IgD-negative memory B cell (primary cell): ENCODE data around the gene CD3D. TPM values are rescaled to one million over a fixed set of nuclear protein-coding genes. Genes with fewer than 3 reads are reported as not detected.

Source experiments
- H3K27ac Mint-ChIP-seq, 3 donors: one replicate each; pipeline ENCODE4 v1.8.0; 2020 to 2022; ENCODE audit warnings: mild to moderate bottlenecking in 3 of 3, mixed read lengths in 3 of 3, moderate library complexity in 1 of 3
- H3K27me3 Mint-ChIP-seq: one replicate; pipeline ENCODE4 v1.8.0; 2021; ENCODE audit warnings: mixed read lengths
- H3K36me3 Mint-ChIP-seq: one replicate; pipeline ENCODE4 v1.8.0; 2020; ENCODE audit warnings: mild to moderate bottlenecking, mixed read lengths
- H3K4me1 Mint-ChIP-seq, 3 donors: one replicate each; pipeline ENCODE4 v1.8.0; 2020 to 2022; ENCODE audit warnings: mixed read lengths in 3 of 3, mild to moderate bottlenecking in 1 of 3
- H3K4me3 Mint-ChIP-seq, 4 donors: one replicate each; pipeline ENCODE4 v1.8.0; 2020 to 2022; ENCODE audit warnings: mild to moderate bottlenecking in 4 of 4, mixed read lengths in 4 of 4, moderate library complexity in 3 of 4
- H3K9me3 Mint-ChIP-seq, 3 donors: one replicate each; pipeline ENCODE4 v1.8.0; 2020 to 2021; ENCODE audit warnings: mixed read lengths in 3 of 3, mild to moderate bottlenecking in 1 of 3
- polyA plus RNA-seq: library from polyadenylated mRNA; unstranded; fragments of 300-500 nt; fragmentation: Illumina TruSeq; gene quantifications from one replicate; pipeline ENCODE4 v1.2.3, GENCODE V29; 2021

Gene CD3D
- polyA plus RNA-seq, 1 donor from 2014 or later, result 31.6 TPM

DNA sequence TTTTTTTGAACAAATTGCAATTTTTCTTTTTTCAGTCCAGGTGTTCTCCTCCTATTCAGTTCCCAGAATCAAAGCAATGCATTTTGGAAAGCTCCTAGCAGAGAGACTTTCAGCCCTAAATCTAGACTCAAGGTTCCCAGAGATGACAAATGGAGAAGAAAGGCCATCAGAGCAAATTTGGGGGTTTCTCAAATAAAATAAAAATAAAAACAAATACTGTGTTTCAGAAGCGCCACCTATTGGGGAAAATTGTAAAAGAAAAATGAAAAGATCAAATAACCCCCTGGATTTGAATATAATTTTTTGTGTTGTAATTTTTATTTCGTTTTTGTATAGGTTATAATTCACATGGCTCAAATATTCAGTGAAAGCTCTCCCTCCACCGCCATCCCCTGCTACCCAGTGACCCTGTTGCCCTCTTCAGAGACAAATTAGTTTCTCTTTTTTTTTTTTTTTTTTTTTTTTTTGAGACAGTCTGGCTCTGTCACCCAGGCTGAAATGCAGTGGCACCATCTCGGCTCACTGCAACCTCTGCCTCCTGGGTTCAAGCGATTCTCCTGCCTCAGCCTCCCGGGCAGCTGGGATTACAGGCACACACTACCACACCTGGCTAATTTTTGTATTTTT is 10.7 kb upstream of the CD3D start:
- Mint-ChIP-seq H3K9me3 (no peaks in the 10 kb centered on the region), H3K27me3 (peaks cover 4% of the 10 kb centered on the region), H3K4me3 (no peak overlapping the region), H3K36me3 (peaks cover 2% of the 10 kb centered on the region), H3K27ac (peak overlapping the region in 2 of 3 donors; percentile 14 to 73), H3K4me1 (peaks cover 0 to 6% (median 2%) of the 10 kb centered on the region in 3 donors)

DNA sequence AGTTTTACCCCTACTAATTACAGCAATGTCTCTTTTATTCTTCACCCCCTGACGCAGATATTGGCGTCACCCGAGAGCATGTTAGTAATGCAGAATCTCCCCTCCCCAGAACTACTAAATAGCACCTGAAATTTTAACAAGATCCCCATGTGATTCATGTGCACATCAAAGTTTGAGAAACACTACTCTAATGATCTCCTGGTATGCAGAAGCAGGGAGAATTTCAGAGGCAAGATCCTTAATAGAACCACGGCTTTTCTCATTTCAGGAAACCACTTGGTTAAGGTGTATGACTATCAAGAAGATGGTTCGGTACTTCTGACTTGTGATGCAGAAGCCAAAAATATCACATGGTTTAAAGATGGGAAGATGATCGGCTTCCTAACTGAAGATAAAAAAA is 7.0 kb upstream of the CD3D start:
- Mint-ChIP-seq H3K27me3 (peaks cover 9% of the 10 kb centered on the region), H3K4me3 (no peak overlapping the region), H3K36me3 (peaks cover 2% of the 10 kb centered on the region), H3K4me1 (peaks cover 0 to 8% (median 4%) of the 10 kb centered on the region in 3 donors), H3K9me3 (no peaks in the 10 kb centered on the region), H3K27ac (no peak overlapping the region)

DNA sequence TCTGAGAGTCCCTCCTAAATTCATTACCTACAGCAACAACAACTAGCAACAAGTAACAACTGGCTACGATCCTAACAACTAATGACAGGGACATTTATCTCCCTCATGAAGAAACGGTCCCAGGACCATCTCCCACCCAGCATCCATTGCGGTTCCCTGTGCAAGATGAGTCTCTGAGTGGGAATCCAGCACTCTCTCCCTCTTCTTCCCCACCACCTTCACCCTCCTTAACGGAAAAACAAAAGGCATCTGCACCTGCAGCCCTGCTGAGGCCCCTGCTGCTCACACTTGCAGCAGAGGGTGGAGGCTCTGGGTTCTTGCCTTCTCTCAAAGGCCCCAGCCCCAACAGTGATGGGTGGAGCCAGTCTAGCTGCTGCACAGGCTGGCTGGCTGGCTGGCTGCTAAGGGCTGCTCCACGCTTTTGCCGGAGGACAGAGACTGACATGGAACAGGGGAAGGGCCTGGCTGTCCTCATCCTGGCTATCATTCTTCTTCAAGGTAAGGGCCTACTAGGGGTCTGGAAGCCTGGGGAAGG is 1.5 kb upstream of the CD3D start, which contains the start of gene CD3G:
CD3G (plus strand) TSS at position 364 of the 535 bp plus-strand sequence; CDS start at position 444, 80 bp downstream.
- Mint-ChIP-seq H3K27me3 (peaks cover 5% of the 10 kb centered on the region), H3K4me3 (peak within 1 kb of the TSS in 3 of 4 donors; percentile 59 to 70 (median 68)), H3K36me3 (peaks cover 2% of the 10 kb centered on the region), H3K9me3 (no peaks in the 10 kb centered on the region), H3K4me1 (peaks cover 0 to 7% (median 1%) of the 10 kb centered on the region in 3 donors), H3K27ac (peak within 1 kb of the TSS in 2 of 3 donors; percentile 1 to 15)

DNA sequence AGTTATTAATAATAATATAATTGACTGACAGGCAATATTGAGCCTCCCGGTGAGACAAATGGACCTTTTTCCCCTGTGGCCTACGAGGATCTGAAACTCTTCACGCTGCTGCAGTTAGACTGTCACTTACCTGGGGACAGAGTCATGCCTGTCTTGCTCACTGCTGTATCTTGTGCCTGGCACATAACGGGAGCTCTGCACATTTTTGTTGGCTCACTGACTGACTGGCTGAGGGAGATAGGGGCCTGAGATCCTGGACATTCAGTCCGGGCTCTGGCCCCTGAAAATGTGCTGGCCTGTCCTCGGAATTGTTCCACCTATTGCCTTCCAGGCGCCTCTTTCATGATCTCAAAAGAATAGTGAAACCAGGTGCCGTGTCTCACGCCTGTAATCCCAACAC is 743 bp upstream of the CD3D start:
- H3K27ac Mint-ChIP-seq, result no peak overlapping the region
- H3K4me1 Mint-ChIP-seq, result peaks cover 0 to 14% (median 7%) of the 10 kb centered on the region in 3 donors
- H3K4me3 Mint-ChIP-seq, result peak overlapping the region in 1 of 4 donors; percentile 59
- H3K36me3 Mint-ChIP-seq, result no peaks in the 10 kb centered on the region
- H3K27me3 Mint-ChIP-seq, result peaks cover 5% of the 10 kb centered on the region
- H3K9me3 Mint-ChIP-seq, result no peaks in the 10 kb centered on the region

DNA sequence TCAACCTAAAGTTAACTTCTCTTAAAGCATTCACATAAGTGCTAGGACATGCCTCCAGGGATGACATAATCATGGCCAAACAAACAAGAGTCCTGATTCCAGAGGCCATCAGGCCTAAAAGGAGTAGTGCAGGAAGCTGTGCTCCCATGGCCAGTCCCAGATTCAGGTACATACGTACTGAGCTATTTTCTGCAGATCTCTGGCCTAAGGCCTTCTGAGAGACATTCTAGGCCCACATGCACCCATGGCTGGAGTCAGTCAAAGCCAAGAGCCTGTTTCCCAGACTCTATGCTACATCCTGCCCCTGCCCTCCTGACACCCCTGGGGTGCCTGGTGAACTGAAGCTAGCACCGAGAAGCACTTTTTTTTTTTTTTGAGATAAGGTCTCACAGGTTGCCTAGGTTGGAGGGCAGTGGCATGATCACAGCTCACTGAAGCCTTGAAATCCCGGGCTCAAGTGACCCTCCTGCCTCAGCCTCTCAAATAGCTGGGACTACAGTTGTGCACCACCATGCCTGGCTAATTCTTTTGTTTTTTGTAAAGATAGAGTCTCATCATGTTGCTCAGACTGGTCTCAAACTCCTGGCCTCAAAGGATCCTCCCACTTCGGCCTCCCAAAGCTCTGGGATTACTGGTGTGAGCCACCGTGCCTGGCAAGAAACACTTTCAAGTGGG is 553 bp downstream of the CD3D start:
- Mint-ChIP-seq H3K9me3 (no peaks in the 10 kb centered on the region), H3K4me3 (peak overlapping the region in 3 of 4 donors; percentile 29 to 84 (median 71)), H3K4me1 (peaks cover 0 to 14% (median 10%) of the 10 kb centered on the region in 3 donors), H3K27me3 (peaks cover 3% of the 10 kb centered on the region), H3K27ac (peak overlapping the region in 2 of 3 donors; percentile 31 to 48), H3K36me3 (no peaks in the 10 kb centered on the region)

DNA sequence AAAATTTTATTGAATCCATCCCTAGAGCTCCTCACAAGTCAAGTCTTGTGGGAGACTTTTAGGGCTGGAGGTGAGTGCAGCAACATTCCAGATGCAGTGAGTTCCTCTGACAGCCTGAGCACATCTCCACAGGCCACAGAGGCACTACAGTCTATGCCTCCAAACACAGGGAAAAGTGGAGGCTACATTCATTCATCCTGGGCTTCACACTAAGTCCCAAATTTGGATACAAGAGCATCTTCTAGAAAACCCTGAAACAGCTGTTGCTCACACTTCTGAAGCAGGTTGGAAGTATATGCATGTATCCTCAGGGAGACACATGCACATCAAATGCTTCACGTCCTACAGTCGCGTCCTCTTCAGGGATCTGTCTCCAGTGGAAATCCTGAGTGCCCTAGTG is 1.2 kb downstream of the CD3D start:
- Mint-ChIP-seq H3K4me1 (peaks cover 0 to 14% (median 10%) of the 10 kb centered on the region in 3 donors), H3K9me3 (no peaks in the 10 kb centered on the region), H3K27ac (peak overlapping the region in 1 of 3 donors; percentile 48), H3K36me3 (no peaks in the 10 kb centered on the region), H3K4me3 (peak overlapping the region in 2 of 4 donors; percentile 71 to 84), H3K27me3 (peaks cover 3% of the 10 kb centered on the region)

DNA sequence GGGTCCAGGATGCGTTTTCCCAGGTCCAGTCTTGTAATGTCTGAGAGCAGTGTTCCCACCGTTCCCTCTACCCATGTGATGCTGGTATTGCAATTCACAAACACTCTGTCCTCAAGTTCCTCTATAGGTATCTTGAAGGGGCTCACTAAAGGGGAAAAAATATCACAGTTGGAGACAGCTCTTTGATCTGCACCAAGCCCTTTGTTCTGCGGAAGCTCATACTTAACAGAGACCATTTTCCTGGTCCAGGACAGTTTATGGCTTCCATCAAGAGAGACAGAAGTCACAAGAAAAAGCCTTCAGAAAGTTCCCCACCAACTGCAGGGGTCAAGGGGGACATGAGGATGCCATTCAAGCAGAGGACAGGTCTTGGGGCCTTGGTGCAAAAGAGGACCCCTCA is 2.1 kb downstream of the CD3D start:
- peaks cover 0 to 14% (median 10%) of the 10 kb centered on the region in 3 donors for H3K4me1 Mint-ChIP-seq
- no peaks in the 10 kb centered on the region for H3K36me3 Mint-ChIP-seq

DNA sequence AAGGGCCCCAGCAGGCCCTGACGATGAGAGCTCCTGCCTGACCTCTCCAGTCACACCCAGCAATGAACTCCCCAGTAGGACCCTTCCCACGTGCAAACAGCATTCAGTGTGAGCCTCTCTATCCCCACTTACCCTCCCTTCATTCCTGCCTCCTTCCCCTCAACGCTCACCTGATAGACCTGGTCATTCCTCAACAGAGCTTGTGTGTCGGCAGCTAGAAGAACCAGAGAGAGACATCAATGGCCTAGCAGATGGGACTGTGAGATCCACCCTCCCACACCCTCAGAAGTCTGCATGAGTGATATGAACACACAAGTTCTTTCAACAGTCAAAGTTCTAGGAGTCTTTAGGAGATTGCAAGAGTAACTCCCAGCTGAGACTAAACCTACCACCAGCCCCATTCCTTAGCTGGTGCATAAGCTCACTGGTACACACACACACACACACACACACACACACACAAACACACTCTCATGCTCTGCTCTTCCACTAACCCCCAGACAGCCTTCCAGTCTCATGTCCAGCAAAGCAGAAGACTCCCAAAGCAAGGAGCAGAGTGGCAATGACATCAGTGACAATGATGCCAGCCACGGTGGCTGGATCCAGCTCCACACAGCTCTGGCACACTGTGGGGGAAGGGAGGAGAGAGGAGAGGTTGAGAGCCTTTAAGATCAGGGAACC is 3.1 kb downstream of the CD3D start:
- Mint-ChIP-seq H3K4me3 (peak overlapping the region in 2 of 4 donors; percentile 55 to 81), H3K27me3 (no peaks in the 10 kb centered on the region), H3K27ac (peak overlapping the region in 2 of 3 donors; percentile 80 to 95), H3K4me1 (peaks cover 0 to 12% (median 9%) of the 10 kb centered on the region in 3 donors), H3K9me3 (no peaks in the 10 kb centered on the region), H3K36me3 (no peaks in the 10 kb centered on the region)

More for the DNA sequence above, 2.1 kb downstream of the CD3D start:
- H3K27ac Mint-ChIP-seq, result no peak overlapping the region
- peak overlapping the region in 2 of 4 donors; percentile 1 to 55 for H3K4me3 Mint-ChIP-seq
- no peaks in the 10 kb centered on the region for H3K9me3 Mint-ChIP-seq
- peaks cover under 1% of the 10 kb centered on the region for H3K27me3 Mint-ChIP-seq

DNA sequence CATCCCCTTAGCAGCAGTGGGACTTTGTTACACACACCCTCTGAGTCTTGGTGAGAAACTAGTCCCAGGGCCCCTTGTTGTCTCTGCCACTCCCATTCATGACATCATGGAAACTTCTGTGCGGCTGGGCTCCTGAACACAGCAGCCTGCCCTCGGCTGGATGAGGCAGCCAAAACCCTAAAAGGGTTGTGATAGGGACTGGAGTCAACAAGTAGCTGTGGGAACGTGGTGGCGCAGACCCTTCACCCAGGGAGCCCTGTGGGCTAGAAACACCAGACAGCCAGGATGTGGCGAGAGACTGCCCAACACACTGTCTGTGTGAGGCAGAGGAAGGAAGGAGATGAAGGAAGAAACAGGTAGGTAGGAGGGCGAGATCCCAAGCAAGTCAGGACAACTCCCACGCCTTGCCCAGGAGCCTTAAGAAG is 3.9 kb downstream of the CD3D start:
- peak overlapping the region in 3 of 4 donors; percentile 25 to 81 (median 62) for H3K4me3 Mint-ChIP-seq
- H3K27me3 Mint-ChIP-seq, result no peaks in the 10 kb centered on the region
- peak overlapping the region; percentile 7 to 95 (median 80) for H3K27ac Mint-ChIP-seq
- H3K4me1 Mint-ChIP-seq, result peaks cover 0 to 12% (median 9%) of the 10 kb centered on the region in 3 donors
- H3K36me3 Mint-ChIP-seq, result no peaks in the 10 kb centered on the region
- no peaks in the 10 kb centered on the region for H3K9me3 Mint-ChIP-seq

DNA sequence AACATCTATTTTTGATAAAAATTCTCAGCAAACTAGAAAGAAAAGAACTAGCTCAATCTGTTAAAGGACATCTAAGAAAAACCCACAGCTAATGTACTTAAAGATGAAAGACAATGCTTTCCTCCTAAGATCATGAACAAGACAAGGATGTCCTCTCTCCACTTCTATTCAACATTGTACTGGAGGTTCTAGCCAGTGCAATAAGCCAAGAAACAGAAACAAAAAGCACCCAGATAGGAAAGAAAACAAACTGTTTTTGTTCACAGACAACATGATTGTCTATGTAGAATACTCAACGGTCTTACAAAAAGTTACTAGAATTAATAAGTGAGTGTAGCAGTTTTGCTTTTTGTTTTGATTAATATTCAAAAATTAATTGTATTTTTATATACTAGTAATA is 7.8 kb downstream of the CD3D start:
- no peaks in the 10 kb centered on the region for H3K27me3 Mint-ChIP-seq
- H3K4me1 Mint-ChIP-seq, result peaks cover 0 to 9% (median 8%) of the 10 kb centered on the region in 3 donors
- H3K36me3 Mint-ChIP-seq, result no peaks in the 10 kb centered on the region
- H3K27ac Mint-ChIP-seq, result no peak overlapping the region
- no peak overlapping the region for H3K4me3 Mint-ChIP-seq
- H3K9me3 Mint-ChIP-seq, result no peaks in the 10 kb centered on the region

DNA sequence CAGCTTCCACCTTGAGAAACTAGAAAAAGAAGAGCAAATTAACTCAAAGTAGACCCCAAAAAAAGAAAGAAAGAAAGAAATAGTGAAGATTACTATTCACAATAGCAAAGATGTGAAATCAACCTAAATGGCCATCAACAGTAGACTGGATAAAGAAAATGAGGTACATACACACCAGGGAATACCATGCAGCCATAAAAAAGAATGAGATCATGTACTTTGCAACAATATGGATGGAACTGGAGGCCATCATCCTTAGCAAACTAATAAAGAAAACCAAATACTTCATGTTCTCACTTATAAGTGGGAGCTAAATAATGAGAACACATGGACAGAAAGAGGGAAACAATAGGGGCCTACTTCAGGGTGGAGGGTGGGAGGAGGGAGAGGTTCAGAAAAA is 13.8 kb downstream of the CD3D start:
- H3K27me3 Mint-ChIP-seq, result no peaks in the 10 kb centered on the region
- no peak overlapping the region for H3K27ac Mint-ChIP-seq
- H3K36me3 Mint-ChIP-seq, result no peaks in the 10 kb centered on the region
- H3K4me3 Mint-ChIP-seq, result no peak overlapping the region
- peaks cover 0 to 4% (median 0%) of the 10 kb centered on the region in 3 donors for H3K4me1 Mint-ChIP-seq
- H3K9me3 Mint-ChIP-seq, result no peaks in the 10 kb centered on the region

DNA sequence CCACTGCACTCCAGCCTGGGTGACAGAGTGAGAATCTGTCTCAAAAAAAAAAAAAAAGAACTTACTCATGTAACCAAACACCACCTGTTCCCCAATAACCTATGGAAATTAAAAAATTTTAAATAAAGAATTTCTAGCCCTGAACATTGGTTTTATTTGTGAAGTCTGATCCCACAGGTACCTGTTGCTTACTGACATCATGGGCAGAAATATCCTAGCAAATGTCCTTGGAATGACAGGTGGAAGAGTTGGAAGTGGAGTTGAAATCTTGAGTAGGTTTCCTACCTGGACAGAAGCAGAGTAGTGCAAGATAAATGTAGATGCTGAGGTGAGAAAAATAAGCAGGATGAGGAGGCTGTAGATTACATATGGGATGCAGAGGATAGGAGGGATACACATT is 17.2 kb downstream of the CD3D start:
- Mint-ChIP-seq H3K27me3 (no peaks in the 10 kb centered on the region), H3K9me3 (no peaks in the 10 kb centered on the region), H3K4me3 (no peak overlapping the region), H3K27ac (no peak overlapping the region), H3K4me1 (peaks cover 14 to 26% (median 18%) of the 10 kb centered on the region in 3 donors), H3K36me3 (no peaks in the 10 kb centered on the region)

DNA sequence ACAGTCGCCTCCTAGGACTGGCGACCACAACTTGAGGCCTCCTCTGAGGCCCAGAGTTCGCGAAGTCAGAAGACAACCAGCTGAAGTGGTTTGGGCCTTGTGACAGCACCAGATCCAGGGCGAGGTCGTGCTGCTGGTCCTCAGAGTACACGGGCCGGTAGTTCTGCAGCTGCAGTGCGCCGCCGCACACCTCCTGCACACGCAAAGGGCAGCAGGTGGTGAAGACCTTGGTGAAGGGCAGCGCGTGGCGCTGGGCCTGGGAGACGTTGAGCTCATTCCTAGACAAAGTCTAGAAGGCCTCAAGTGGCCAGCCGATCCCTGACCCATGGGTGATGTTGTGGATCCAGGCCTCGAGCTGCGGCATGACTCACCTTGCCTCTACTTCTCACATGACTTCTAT is 19.8 kb downstream of the CD3D start:
- Mint-ChIP-seq H3K9me3 (no peaks in the 10 kb centered on the region), H3K27me3 (no peaks in the 10 kb centered on the region), H3K27ac (peak overlapping the region in 1 of 3 donors; percentile 91), H3K36me3 (no peaks in the 10 kb centered on the region), H3K4me1 (peaks cover 32 to 44% (median 38%) of the 10 kb centered on the region in 3 donors), H3K4me3 (peak overlapping the region in 1 of 4 donors; percentile 56)

DNA sequence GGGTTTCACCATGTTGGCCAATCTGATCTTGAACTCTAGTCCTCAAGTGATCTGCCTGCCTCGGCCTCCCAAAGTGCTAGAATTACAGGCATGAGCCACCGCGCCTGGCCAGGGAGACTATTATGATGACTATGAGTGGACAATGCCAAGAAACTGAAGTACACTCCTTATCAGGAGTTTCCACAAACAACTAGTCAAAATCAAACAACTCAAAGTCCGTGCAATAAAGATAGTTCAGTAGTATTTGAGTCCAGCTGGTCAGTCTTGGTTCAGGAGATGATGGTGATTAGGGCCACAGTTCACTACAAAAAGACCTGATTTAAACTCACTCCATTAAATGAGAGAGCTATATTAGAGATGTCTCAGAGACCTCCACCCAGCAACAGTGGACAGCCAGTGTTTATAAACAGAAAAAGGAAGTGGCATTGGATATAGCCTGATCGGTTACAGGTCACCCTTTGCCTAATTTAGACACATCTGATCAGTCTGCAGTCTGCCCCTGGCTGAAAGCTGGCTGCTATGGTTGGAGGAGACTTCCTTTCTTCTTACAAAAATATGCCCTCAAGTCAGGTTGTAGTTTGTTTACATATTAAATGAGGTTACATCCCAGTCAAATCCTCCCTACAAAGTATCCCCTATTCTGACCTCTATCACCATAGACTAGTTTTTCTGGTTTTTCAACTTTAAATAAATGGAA is 21.0 kb downstream of the CD3D start:
- Mint-ChIP-seq H3K4me3 (peak overlapping the region; percentile 12 to 90 (median 50)), H3K36me3 (no peaks in the 10 kb centered on the region), H3K27ac (peak overlapping the region; percentile 55 to 91 (median 77)), H3K27me3 (no peaks in the 10 kb centered on the region), H3K4me1 (peaks cover 40 to 53% (median 46%) of the 10 kb centered on the region in 3 donors), H3K9me3 (no peaks in the 10 kb centered on the region)
